ENCODE results near the gene SASH1.

SASH1 gene

GRCh38 chr6:148342350-148343046 lies at the start of gene SASH1:
SASH1 (plus strand) TSS chr6:148342838; CDS start chr6:148343068, 230 bp downstream.
- Histone ChIP-seq H3K4me3 (ENCODE audit: low read length) (no peak within 1 kb of the TSS), H3K27ac (ENCODE audit: low read depth, low read length) (no peak within 1 kb of the TSS), H4K20me1 (ENCODE audit: control insufficient read depth, insufficient read depth, low read depth, low read length) (no peaks in the 10 kb centered on the region)

GRCh38 chr6:148293181-148293995 lies 49.2 kb upstream of the SASH1 start:
- H3K79me2 ChIP-seq (ENCODE audit: control insufficient read depth, low read length), result no peaks in the 10 kb centered on the region
- H4K20me1 ChIP-seq (ENCODE audit: control insufficient read depth, insufficient read depth, low read depth, low read length), result no peaks in the 10 kb centered on the region
- H3K4me1 ChIP-seq (ENCODE audit: control insufficient read depth, low read length), result no peaks in the 10 kb centered on the region
- no peak for TF ChIP-seq EZH2phosphoT487 (IDR thresholded peaks at IDR 0.05; ENCODE audit: borderline replicate concordance, low read length)
- no peak for TF ChIP-seq CTCF (IDR thresholded peaks at IDR 0.05; ENCODE audit: low read depth, low read length, poor library complexity, severe bottlenecking)
- H3K27me3 ChIP-seq (ENCODE audit: control insufficient read depth, low read length), result no peaks in the 10 kb centered on the region
- H3K9me2 ChIP-seq (replicated peaks; ENCODE audit: control insufficient read depth, low read length), result no peaks in the 10 kb centered on the region
- no peak overlapping the region for H3K4me2 ChIP-seq (ENCODE audit: low read length)
- H3K27ac ChIP-seq (ENCODE audit: low read depth, low read length), result no peak overlapping the region
- no peaks in the 10 kb centered on the region for H3K9me3 ChIP-seq (ENCODE audit: control insufficient read depth, insufficient read depth, low read length)
- H3K4me3 ChIP-seq (ENCODE audit: low read length), result no peak overlapping the region
- no peaks in the 10 kb centered on the region for H3F3A ChIP-seq (ENCODE audit: control insufficient read depth, insufficient read depth)
- H3K36me3 ChIP-seq (ENCODE audit: control insufficient read depth, low read length), result no peaks in the 10 kb centered on the region

More at GRCh38 chr6:148342350-148343046, at the start of gene SASH1:
- no peaks in the 10 kb centered on the region for H3F3A ChIP-seq (ENCODE audit: control insufficient read depth, insufficient read depth)
- TF ChIP-seq CTCF (IDR thresholded peaks at IDR 0.05; ENCODE audit: low read depth, low read length, poor library complexity, severe bottlenecking), result no peak
- TF ChIP-seq EZH2phosphoT487 (IDR thresholded peaks at IDR 0.05; ENCODE audit: borderline replicate concordance, low read length), result no peak
- no peaks in the 10 kb centered on the region for H3K4me1 ChIP-seq (ENCODE audit: control insufficient read depth, low read length)
- peaks cover 3% of the 10 kb centered on the region; the same call in 1 of the 2 replicates for H3K27me3 ChIP-seq (ENCODE audit: control insufficient read depth, low read length)
- no peaks in the 10 kb centered on the region for H3K9me3 ChIP-seq (ENCODE audit: control insufficient read depth, insufficient read depth, low read length)
- no peak within 1 kb of the TSS for H3K4me2 ChIP-seq (ENCODE audit: low read length)
- H3K79me2 ChIP-seq (ENCODE audit: control insufficient read depth, low read length), result no peaks in the 10 kb centered on the region
- no peaks in the 10 kb centered on the region for H3K9me2 ChIP-seq (replicated peaks; ENCODE audit: control insufficient read depth, low read length)
- no peaks in the 10 kb centered on the region for H3K36me3 ChIP-seq (ENCODE audit: control insufficient read depth, low read length)

DNA sequence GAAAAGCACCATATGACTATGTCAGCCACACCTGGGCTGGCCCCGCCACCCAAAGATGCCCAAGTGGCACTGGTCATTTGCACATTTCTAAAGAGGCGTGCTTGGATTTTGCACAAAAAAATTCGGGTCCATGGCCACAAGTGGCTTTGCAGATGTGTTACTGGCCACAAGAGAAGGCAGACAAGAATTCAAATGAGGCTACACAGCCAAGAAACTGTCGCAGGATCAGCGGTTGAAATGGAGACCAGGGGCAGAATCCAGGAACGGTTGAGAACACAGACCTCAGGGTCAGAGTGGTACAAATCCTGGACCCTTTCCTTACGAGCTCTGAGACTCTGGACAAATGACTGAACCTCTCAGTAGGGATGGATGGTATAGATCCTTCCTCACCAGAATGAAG lies 48.6 kb upstream of the SASH1 start:
- Histone ChIP-seq H3F3A (ENCODE audit: control insufficient read depth, insufficient read depth) (no peaks in the 10 kb centered on the region), H3K9me2 (replicated peaks; ENCODE audit: control insufficient read depth, low read length) (no peaks in the 10 kb centered on the region), H3K27ac (ENCODE audit: low read depth, low read length) (no peak overlapping the region), H3K36me3 (ENCODE audit: control insufficient read depth, low read length) (no peaks in the 10 kb centered on the region), H3K4me2 (ENCODE audit: low read length) (no peak overlapping the region), H4K20me1 (ENCODE audit: control insufficient read depth, insufficient read depth, low read depth, low read length) (no peaks in the 10 kb centered on the region), H3K9me3 (ENCODE audit: control insufficient read depth, insufficient read depth, low read length) (no peaks in the 10 kb centered on the region), H3K4me3 (ENCODE audit: low read length) (no peak overlapping the region), H3K4me1 (ENCODE audit: control insufficient read depth, low read length) (no peaks in the 10 kb centered on the region), H3K79me2 (ENCODE audit: control insufficient read depth, low read length) (no peaks in the 10 kb centered on the region), H3K27me3 (ENCODE audit: control insufficient read depth, low read length) (no peaks in the 10 kb centered on the region)
- TF ChIP-seq EZH2phosphoT487 (IDR thresholded peaks at IDR 0.05; ENCODE audit: borderline replicate concordance, low read length), result no peak
- no peak for TF ChIP-seq CTCF (IDR thresholded peaks at IDR 0.05; ENCODE audit: low read depth, low read length, poor library complexity, severe bottlenecking)

Data from DOHH2 (cell line).